NCI-H2227 (cell line): ENCODE data around the gene SBNO2.
A peak's percentile ranks its signal among the peaks of the same experiment; 100 is the strongest.
"Not testable (repeated sequence)": the region's sequence is repeated elsewhere in the genome, so short reads cannot be mapped to it uniquely, and the experiment has no call there.

ENCODE experiments used
- DNase-seq: peaks from one replicate; lab custom pipeline; 2025; ENCODE audit not compliant: unreplicated experiment; lab: John Stamatoyannopoulos, UW

SBNO2 gene

GRCh38 chr19:1139126-1139525 lies 34.9 kb downstream of the SBNO2 start:
- no peak for DNase-seq

GRCh38 chr19:1138121-1138520 lies 35.9 kb downstream of the SBNO2 start:
- DNase-seq: no peak

- DNase-seq: peak; percentile 30
These were observed 37.3 kb downstream of the SBNO2 start for GRCh38 chr19:1136621-1137317.

- peak; percentile 30 for DNase-seq
These were observed 37.9 kb downstream of the SBNO2 start for GRCh38 chr19:1136201-1136600.

DNA sequence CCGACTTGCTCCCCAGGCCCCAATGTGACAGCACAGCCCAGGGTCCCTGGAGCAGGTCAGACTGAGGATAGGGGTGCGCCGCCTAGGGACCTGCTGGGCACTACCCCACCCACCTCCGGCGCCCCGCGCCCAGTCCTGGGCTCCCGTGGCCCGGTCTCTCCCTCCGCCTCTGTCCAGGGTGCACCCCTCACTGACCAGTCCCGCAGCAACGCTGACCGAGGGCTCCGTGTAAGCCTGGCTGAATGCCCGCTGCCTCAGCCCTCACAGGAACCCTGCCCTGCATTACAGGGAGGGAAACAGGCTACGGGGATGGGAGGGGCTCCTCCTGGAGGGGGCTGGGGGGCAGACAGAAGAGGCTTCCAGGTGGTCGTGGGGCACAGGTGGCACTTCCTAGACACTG lies 38.6 kb downstream of the SBNO2 start:
- no peak for DNase-seq

DNA sequence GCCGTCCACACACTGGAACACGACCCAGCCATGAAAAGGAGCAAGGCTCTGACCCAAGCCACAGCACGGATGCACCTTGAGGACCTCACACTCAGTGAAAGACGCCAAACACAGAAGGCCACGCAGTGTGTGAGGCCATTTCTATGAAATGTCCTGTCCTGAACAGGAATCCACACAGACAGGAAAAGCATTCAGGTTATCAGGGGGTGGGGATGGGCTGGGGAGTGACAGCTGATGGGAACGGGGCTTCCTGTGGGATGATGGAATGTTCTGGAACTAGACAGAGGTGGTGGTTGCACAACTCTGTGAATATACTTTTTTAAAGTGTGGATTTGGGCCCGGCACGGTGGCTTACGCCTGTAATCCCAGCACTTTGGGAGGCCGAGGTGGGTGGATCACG lies 39.6 kb downstream of the SBNO2 start:
- no peak for DNase-seq

- DNase-seq: no peak
These were observed 40.6 kb downstream of the SBNO2 start for GRCh38 chr19:1133471-1133929.

- no peak for DNase-seq
These were observed 41.3 kb downstream of the SBNO2 start for GRCh38 chr19:1132552-1133383.

DNA sequence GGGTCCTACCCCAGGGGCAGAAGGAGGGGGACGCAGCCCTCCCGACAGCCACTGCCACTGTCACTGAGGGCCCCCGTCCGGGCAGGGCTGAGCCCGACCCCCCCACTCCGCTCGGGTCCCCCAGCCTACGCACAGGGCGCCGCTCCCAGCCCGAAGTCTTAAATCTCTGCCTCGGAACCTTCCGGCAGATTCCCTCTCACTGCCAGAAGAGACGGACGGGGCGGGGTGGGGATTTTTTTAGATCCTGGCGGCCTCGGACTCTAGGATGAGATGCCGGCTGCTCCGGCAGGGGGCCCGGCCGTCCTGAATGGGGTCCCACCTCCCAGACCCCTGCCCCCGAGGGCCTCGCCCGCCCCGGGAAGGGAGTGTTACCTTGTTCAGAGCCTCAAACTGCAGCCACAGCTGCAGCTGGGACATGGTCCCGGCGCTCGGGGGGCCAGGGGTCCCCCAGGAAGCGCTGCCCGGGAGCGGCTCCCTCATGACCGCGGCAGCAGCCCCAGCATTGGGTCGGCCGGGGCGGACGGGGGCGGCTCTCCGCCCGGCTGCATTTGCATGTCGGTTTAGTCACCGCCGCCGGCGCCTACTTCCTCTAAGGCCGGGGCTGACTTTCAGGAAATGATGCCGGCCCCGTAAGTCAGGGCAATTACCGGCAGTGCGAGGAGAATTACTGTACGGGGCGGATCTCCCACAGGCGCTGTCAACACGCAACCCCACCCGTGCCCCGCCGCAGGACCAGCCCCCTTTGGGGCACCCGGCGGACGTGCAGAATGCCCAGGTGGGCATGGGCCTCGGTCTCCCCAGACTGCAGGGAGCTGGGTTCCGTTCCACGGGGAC lies 42.1 kb downstream of the SBNO2 start:
- peak; percentile 60 for DNase-seq

- no peak for DNase-seq
These were observed 43.0 kb downstream of the SBNO2 start for GRCh38 chr19:1130771-1131717.

DNA sequence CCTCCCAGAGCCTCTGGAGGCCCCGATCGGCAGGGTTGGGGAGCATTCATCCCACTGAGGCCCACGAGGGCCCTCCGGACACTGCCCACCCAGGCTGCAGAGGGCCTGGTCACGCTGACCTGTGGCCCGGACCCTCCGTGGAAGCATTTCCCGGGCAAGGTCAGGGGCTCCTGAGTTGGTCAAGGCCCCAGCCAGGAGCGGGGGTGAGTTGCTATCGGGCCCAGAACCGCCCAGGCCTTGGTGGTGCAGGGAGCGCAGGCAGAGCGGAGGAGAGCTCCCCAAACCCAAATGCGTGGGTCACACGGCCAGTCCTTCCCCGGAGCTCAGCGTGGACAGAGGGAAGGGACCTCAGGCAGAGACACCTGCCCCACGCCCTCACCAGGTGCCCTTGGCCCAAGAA lies 44.5 kb downstream of the SBNO2 start:
- no peak for DNase-seq

GRCh38 chr19:1129084-1129483 lies 45.0 kb downstream of the SBNO2 start:
- not testable (repeated sequence) for DNase-seq

DNA sequence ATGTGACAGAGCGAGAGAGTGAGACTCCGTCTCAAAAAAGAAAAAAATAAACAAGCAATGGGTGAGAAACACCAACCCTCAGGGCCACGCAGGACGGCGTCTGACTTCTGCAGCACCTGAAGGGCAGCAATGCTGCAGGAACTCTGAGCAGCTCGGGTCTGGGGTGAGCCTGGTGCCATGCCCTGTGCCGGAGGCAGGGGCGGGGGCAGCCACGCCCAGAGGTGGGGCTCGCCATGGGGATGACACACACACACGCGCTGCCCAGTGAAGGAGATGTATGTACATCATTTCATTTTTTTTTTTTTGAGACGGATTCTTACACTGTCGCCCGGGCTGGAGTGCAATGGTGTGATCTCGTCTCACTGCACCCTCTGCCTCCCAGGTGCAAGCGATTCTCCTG lies 46.0 kb downstream of the SBNO2 start:
- DNase-seq: no peak

- no peak for DNase-seq
These were observed 46.9 kb downstream of the SBNO2 start for GRCh38 chr19:1126984-1127760.

GRCh38 chr19:1125601-1126467 lies 48.2 kb downstream of the SBNO2 start:
- no peak for DNase-seq

GRCh38 chr19:1123885-1124677 lies 50.0 kb downstream of the SBNO2 start:
- DNase-seq: no peak

- no peak for DNase-seq
These were observed 50.7 kb downstream of the SBNO2 start for GRCh38 chr19:1123381-1123780.

DNA sequence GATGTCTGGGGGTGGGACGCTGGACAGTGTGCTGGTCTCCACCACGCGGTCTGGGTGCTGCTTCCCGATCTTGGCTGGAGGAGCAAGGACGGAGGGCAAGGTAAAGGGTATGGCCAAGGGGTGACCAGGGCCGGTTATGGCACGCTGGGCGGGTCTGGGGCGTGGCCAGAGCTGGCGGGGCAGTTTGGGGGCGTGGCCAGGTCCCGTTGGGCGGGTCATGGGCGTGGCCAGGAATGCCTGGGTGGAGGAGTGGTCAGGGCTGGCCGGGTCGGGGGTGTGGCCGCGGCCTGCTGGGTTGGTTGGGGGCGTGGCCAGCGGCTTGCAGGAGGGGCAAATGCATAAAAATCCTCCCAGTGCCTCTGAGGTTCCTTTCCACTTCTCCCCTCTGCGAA lies 51.1 kb downstream of the SBNO2 start:
- DNase-seq: no peak
